ENCODE results near the gene CD200R1. TPM values are rescaled to one million over a fixed set of nuclear protein-coding genes. Genes with fewer than 3 reads are reported as not detected.

Gene CD200R1
- total and polyA plus RNA-seq, 2 of the 13 experiments (the other 11 are each of a cell fraction or from before 2014, with no cell fraction given), result 0.04 TPM; not detected in 1

DNA sequence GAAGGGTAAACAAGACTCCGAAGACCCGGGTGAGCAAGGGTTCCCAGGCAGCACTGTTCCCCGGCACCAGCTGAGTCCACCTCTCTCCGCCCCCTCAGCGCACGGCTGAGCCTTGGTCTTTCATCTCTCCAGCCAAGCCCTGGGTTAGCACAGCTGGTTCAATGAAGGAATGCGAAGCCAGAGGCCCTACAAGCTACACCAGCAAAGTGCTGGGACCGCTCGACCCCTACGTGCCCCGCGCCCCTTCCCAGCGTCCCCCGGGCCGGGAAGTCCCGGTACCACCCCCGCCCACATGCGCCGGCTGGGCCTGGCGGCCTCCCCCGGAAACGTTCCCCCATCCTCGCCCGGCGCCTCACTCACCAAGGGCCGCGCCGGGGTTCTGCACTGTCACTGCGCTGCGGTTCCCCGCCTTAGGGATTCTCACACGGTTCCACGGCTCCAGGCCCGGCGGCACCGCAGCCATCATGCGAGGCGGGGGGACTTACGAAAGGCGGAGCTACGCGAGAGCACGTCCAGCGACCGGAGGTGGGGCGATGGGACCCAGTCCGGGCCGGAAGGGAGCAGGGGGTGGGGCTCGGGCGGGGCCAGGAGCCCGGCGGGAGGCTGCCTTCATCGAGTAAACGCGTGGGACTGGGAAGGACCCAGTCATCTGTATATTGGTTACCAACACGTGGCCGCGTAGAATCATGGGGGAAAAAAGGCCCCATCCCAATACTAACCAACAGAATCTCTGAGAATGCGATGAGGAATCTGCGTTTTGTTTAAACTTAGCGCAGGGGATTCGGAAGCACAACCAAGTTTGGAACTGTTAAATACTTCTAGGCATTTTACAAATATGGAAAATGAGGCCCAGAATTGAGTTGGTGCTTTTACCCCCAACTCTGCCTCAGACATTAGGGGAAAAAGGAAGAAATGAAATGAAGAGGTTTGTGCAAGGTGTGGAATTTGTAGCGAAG is 44.6 kb upstream of the CD200R1 start (continued):
- TF ChIP-seq EZH2 (conservative IDR thresholded peaks at IDR 0.05; ENCODE audit: low read depth, low read length), result no peak
- TF ChIP-seq, protein P1, sequence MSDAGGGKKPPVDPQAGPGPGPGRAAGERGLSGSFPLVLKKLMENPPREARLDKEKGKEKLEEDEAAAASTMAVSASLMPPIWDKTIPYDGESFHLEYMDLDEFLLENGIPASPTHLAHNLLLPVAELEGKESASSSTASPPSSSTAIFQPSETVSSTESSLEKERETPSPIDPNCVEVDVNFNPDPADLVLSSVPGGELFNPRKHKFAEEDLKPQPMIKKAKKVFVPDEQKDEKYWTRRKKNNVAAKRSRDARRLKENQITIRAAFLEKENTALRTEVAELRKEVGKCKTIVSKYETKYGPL (CRISPR knock-in tag; IDR thresholded peaks at IDR 0.05), result no peak; the same call in 1 of the 2 replicates
- no peak for TF ChIP-seq RAD51 (IDR thresholded peaks at IDR 0.05; ENCODE audit: borderline replicate concordance)
- TF ChIP-seq ZNF143 (CRISPR knock-in tag; IDR thresholded peaks at IDR 0.05), result peak; percentile 84
- TF ChIP-seq ZNF296 (CRISPR knock-in tag; conservative IDR thresholded peaks at IDR 0.05), result no peak; the same call in 1 of the 2 replicates
- TF ChIP-seq, protein P2, sequence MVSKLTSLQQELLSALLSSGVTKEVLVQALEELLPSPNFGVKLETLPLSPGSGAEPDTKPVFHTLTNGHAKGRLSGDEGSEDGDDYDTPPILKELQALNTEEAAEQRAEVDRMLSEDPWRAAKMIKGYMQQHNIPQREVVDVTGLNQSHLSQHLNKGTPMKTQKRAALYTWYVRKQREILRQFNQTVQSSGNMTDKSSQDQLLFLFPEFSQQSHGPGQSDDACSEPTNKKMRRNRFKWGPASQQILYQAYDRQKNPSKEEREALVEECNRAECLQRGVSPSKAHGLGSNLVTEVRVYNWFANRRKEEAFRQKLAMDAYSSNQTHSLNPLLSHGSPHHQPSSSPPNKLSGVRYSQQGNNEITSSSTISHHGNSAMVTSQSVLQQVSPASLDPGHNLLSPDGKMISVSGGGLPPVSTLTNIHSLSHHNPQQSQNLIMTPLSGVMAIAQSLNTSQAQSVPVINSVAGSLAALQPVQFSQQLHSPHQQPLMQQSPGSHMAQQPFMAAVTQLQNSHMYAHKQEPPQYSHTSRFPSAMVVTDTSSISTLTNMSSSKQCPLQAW (CRISPR knock-in tag; IDR thresholded peaks at IDR 0.05), result peak; percentile 81
- TF ChIP-seq, protein P3, sequence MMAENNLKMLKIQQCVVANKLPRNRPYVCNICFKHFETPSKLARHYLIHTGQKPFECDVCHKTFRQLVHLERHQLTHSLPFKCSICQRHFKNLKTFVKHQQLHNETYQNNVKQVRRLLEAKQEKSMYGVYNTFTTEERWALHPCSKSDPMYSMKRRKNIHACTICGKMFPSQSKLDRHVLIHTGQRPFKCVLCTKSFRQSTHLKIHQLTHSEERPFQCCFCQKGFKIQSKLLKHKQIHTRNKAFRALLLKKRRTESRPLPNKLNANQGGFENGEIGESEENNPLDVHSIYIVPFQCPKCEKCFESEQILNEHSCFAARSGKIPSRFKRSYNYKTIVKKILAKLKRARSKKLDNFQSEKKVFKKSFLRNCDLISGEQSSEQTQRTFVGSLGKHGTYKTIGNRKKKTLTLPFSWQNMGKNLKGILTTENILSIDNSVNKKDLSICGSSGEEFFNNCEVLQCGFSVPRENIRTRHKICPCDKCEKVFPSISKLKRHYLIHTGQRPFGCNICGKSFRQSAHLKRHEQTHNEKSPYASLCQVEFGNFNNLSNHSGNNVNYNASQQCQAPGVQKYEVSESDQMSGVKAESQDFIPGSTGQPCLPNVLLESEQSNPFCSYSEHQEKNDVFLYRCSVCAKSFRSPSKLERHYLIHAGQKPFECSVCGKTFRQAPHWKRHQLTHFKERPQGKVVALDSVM (CRISPR knock-in tag; IDR thresholded peaks at IDR 0.05), result peak; percentile 57; the same call in 1 of the 2 replicates
- TF ChIP-seq FOXJ3 (CRISPR knock-in tag; IDR thresholded peaks at IDR 0.05; ENCODE audit: borderline replicate concordance), result no peak
- 0 out of 2 replicates have a peak, but pooled peaks have one; percentile 30 for TF ChIP-seq SMAD3 (CRISPR knock-in tag; IDR thresholded peaks at IDR 0.05)
- no peak for TF ChIP-seq ZNF207 (IDR thresholded peaks at IDR 0.05; ENCODE audit: borderline replicate concordance)
- no peak for TF ChIP-seq HES4 (CRISPR knock-in tag; IDR thresholded peaks at IDR 0.05; ENCODE audit: borderline replicate concordance)
- TF ChIP-seq TP53 (CRISPR knock-in tag; conservative IDR thresholded peaks at IDR 0.05), result no peak
- peak; percentile 71 for TF ChIP-seq ZBTB7B (CRISPR knock-in tag; IDR thresholded peaks at IDR 0.05)
- peak; percentile 87 for TF ChIP-seq ZNF230 (CRISPR knock-in tag; IDR thresholded peaks at IDR 0.05)
- no peak for TF ChIP-seq HNRNPL (IDR thresholded peaks at IDR 0.05; ENCODE audit: low read depth, low read length)
- TF ChIP-seq CBX2 (IDR thresholded peaks at IDR 0.05; ENCODE audit: low read depth, low read length), result no peak
- TF ChIP-seq CBX2 (CRISPR knock-in tag; IDR thresholded peaks at IDR 0.05; ENCODE audit: low read depth), result no peak
- TF ChIP-seq CREB1 (IDR thresholded peaks at IDR 0.05), result no peak; the same call in 1 of the 2 replicates
- peak; percentile 67 for TF ChIP-seq CREB1 (CRISPR knock-in tag; IDR thresholded peaks at IDR 0.05)
- TF ChIP-seq ZNF558 (CRISPR knock-in tag; IDR thresholded peaks at IDR 0.05; ENCODE audit: borderline replicate concordance), result peak; percentile 68; the same call in 1 of the 2 replicates
- 0 out of 2 replicates have a peak, but pooled peaks have one; percentile 32 for TF ChIP-seq SMAD1 (CRISPR knock-in tag; IDR thresholded peaks at IDR 0.05; ENCODE audit: borderline replicate concordance, low read depth)
- no peak for TF ChIP-seq AHR (CRISPR knock-in tag; IDR thresholded peaks at IDR 0.05)

Data from HepG2 (cell line).